Stimulated activated naive CD4-positive, alpha-beta T cell treated with Interleukin-2 at 50 U/mL for 16 hours (primary cell): ENCODE measurements around the gene AP1S1.
A peak's percentile ranks its signal among the peaks of the same experiment; 100 is the strongest.
"Not testable (repeated sequence)": the region's sequence is repeated elsewhere in the genome, so short reads cannot be mapped to it uniquely, and the experiment has no call there.

ENCODE experiments used
- DNase-seq: peaks from one replicate; lab custom pipeline; 2025; lab: John Stamatoyannopoulos, UW

AP1S1 gene

DNA sequence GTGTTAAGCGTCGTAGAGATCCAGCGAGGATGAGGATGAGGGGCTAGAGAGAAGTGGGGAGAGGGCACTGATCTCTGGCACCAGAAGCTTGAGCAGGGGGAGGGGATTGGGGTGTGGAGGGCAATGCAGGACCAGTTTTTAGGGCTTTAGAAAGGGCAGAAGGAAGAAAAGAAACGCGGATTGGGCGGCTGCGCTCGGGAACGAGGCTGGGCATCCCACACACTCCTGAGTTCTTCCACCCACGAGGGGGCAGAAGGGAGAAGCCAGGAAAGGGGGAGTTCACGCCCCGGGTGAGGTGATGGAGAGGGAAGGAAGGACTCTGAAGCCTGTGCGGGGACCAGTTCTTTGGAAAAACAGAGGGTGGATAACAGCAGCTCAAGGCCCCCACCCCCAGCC, 17.2 kb downstream of the AP1S1 start:
- no peak for DNase-seq

- DNase-seq, result no peak
Measured at GRCh38 chr7:101172005-101172853, 18.0 kb downstream of the AP1S1 start.

DNA sequence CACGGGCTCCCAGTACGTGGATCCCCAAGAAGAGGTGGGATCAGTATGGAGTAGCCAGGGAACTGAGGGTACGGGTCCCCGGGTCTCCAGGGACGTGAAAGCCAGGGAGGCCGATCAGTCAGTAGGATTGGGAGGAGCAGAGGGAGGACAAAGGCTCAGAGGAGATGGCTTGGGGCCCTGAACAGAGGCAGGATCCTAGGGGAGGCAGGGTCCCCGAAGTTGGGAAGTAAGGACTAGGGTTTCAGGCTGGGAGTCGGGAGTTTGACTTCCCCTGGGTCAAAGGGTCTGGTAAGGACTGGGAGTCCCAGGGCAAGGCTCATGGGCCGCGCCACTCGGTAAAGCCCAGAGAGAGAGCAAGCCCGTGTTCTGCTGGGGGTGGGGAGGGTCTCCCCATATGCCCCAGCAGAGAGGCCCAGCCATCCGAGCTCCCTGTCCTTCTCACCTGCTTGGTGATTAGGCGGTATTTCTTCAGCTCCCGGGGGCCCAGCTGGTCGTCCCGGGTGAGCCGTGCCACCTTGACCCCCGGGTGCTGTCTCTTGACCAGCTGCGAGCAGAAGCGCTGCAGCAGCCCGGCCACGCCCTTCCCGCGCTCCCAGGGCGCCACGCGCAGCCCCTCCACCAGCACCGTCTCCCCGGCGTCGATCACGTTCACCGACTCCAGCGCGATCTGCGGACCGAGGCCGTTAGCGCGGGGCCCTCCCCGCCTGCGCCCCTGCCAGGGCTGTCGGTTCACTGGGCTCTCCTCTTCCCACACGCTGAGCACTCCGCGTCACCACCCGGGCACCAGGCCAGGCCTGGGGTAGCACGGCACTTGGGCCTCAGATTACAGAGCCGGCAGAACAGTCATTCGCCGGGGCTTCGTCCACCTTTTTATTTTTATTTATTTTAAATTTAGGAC, 18.8 kb downstream of the AP1S1 start:
- DNase-seq, result no peak

GRCh38 chr7:101173752-101174244, 19.5 kb downstream of the AP1S1 start:
- peak; percentile 22 for DNase-seq

GRCh38 chr7:101174322-101174854, 20.1 kb downstream of the AP1S1 start:
- DNase-seq, result no peak

DNA sequence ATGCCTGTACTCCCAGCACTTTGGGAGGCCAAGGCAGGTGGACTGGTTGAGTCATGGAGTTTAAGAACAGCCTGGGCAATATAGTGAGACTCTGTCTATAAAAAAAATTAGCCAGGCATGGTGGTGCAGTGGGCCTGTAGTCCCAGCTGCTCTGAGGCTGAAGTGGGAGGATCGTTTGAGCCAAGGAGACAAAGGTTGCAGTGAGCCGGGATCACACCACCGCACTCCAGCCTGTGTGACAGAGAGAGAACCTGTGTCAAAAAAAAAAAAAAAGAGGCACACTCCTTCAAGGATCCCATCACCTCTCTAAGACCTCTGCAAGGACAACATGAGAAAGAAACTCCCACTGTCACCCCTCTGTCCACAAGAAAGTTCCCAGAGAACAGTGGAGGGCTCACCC, 21.4 kb downstream of the AP1S1 start:
- DNase-seq, result no peak

- no peak for DNase-seq
Measured at GRCh38 chr7:101177644-101178043, 23.4 kb downstream of the AP1S1 start.

DNA sequence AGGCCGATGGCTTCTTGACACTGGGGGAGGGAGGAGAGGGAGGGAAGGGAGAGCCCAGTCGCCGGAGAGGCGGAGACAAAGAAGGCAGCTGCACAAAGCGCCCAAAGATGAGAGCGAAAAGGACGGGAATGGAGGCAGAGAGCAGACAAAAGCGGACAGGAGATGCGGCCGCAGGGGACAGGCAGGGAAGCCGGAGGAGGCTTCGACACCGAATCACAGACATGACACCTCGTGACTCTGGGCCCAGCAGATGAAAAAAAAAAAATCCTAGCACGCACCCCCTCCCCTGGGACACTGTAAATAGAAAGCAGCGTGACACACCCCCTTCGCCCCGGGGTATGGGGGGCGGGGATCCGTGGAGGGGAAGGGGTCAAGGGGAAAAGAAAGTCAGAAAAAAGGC, 24.8 kb downstream of the AP1S1 start:
- DNase-seq, result no peak

GRCh38 chr7:101179713-101180112, 25.4 kb downstream of the AP1S1 start:
- DNase-seq, result no peak

DNA sequence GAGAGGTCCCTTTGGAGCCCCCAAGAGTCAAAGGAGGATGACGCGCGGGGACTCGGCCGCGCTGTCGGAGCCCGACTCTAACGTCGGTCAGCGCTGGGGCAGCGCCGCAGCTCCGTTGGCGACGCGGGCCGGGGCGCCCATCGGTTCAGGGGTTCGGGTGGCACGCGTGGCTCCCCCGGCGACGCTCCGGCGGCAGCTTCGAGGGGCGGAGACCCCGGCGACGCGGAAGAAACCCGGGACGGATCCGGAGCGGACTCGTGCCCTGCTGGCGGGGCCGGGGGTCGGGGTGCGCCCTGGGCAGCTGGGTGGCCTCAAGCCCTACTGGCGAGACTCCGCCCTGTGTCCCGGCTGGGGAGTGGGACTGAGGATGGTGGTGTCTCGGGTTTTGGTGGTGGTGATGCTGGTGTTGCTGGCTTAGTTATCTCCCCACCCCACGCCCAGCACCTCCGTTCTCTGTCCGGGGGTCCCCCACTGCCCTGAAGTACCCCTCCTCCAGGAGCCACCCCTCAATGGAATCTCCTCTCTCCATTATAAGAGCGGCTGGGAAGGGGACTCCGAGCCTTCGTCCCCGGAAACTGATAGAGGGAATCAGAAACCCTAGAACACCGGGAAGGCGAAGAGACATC, 26.0 kb downstream of the AP1S1 start, which contains the start of gene NAT16:
TSS of gene NAT16 (minus strand) at position 164 of the 626 bp plus-strand sequence. CDS start 5,486 bp downstream, outside the sequence.
- DNase-seq, result no peak

DNA sequence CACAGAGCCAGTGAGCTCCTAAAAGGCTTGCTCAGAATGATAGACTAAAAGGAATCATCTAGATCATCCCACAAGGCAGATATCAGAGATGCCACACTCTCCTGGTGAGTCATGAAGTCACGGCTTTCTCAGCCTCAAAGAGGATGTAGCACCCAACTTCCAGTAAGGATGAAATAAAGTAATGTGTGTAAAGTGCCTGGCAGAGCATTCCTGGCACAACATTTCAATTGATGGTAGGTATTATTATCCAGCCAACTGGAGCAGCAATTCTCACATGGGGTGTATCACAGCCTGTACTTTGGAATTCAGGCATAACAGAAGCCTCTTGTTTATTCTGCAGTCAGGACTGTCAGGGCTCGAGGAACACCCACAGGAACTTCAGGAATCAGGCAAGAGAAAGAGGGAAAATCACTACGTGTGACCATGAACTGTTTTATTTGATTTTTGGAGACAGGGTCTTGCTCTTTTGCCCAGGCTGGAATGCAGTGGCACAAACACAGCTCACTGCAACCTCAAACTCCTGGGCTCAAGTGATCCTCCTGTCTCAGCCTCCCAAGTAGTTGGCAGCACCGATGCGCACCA, 31.1 kb downstream of the AP1S1 start:
- DNase-seq, result no peak

DNA sequence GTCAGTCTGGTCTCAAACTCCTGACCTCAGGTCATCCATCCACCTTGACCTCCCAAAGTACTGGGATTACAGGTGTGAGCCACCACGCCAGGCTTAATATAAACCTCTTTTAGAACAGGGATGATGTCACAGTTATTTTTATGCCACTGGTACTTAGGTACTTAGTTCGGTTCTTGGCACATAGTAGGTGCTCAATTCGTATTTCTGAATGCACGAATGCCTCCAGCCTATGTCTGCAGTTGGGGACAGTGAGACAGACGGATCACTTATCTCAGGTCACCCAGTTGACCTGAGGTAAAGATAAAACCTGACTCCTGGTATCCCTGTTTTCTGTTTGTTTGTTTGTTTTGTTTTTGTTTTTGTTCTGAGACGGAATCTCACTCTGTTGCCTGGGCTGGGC, 31.9 kb downstream of the AP1S1 start:
- DNase-seq, result no peak

DNA sequence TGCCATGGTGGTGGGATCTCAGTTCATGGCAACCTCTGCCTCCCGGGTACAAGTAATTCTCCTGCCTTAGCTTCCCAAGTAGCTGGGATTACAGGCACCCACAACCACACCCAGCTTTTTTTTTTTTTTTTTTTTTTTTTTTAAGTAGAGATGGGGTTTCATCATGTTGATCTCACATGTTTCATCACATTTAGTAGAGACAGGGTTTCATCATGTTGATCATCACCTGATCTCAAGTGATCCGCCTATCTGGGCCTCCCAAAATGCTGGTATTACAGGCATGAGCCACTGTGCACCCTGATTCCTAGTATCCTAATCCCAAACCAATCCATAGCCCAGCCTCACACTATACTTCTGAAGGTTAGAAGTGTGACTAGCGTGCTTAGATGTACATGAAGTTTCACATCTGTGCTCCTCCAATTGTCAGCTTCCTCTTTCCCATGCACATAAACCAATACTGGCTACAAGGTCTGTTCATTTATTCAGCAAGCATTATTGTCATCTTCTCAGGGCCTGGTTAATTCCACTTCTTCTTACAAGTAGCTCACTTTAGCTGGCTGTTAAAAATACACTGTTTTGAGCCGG, 32.7 kb downstream of the AP1S1 start:
- DNase-seq, result no peak

DNA sequence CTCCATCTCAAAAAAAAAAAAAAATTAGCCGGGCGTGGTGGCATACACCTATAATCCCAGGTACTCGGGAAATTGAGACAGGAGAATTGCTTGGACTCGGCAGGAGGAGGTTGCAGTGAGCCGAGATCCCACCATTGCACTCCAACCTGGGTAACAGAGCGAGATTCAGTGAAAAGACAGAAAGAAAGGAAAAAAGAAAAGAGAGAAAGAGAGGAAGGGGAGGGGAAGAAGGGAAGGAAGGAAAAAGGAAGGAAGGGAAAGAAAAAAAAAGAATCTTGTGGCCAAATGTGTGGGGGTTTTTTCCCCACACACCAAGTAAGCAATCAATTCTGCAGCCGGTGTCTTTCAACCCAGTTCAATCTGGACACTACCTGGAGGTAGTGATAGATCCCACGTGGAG, 34.8 kb downstream of the AP1S1 start:
- no peak for DNase-seq

- DNase-seq, result no peak
Measured at GRCh38 chr7:101195884-101196283, 41.6 kb downstream of the AP1S1 start.

- no peak for DNase-seq
Measured at GRCh38 chr7:101197991-101198390, 43.7 kb downstream of the AP1S1 start.

- no peak for DNase-seq
Measured at GRCh38 chr7:101198476-101198875, 44.2 kb downstream of the AP1S1 start.

DNA sequence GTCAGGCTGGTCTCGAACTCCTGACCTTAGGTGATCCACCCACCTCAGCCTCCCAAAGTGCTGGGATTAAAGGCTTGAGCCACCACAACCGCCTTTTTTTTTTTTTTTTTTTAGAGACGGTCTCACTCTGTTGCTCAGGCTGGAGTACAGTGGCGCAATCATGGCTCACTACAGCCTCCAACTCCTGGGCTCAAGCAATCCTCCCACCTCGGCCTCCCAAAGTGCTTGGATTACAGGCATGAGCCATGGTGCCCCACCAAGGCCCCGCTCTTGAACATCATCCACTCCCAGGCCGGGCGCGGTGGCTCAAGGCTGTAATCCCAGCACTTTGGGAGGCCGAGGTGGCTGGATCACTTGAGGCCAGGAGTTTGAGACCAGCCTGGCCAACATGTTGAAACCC, 45.2 kb downstream of the AP1S1 start:
- not testable (repeated sequence) for DNase-seq

DNA sequence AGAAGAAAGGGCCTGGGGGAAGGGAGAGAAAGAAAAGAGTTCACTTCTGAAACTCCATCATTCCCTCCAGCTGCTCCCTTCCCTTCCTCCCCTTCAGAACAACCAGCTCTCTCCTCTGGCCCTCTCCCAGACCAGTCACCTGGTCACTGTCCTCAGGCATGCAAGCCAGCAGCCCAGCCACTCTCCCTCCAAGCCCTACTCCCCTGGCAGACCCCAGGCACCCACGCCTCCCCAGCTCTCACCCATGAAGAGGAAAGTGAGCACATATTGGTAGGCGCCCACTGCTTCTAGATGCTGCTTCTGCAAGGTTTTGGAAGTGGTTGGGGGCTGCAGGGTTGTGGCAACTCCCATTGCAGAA, 46.2 kb downstream of the AP1S1 start:
- no peak for DNase-seq

GRCh38 chr7:101200862-101201599, 46.8 kb downstream of the AP1S1 start, which contains the start of gene MOGAT3:
Gene MOGAT3, minus strand, starts transcription at chr7:101201036. Its CDS starts 182 bp downstream, at chr7:101200854.
- no peak for DNase-seq
